ENCODE measurements around the gene CAMKMT.

Gene CAMKMT

DNA sequence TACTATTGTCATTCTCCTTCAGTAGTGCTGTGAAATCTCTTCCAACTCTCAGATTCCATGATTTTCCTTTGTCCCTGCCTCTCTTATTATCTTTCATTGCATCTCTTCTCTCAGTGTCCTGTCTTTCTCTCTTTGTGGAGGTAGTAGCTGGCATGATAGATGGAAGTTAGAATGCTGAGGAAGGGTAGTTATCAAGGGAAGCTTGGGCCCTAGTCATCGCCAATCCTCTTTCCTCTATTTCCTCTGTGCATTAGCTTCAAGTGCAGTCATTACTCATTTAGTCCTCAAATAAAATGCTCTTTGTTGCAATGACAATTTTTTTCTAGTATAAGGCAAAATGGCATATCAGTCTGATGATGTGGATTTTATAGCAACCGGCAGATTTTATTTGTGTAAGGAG, 207.7 kb downstream of the CAMKMT start:
- TF ChIP-seq, protein P1, sequence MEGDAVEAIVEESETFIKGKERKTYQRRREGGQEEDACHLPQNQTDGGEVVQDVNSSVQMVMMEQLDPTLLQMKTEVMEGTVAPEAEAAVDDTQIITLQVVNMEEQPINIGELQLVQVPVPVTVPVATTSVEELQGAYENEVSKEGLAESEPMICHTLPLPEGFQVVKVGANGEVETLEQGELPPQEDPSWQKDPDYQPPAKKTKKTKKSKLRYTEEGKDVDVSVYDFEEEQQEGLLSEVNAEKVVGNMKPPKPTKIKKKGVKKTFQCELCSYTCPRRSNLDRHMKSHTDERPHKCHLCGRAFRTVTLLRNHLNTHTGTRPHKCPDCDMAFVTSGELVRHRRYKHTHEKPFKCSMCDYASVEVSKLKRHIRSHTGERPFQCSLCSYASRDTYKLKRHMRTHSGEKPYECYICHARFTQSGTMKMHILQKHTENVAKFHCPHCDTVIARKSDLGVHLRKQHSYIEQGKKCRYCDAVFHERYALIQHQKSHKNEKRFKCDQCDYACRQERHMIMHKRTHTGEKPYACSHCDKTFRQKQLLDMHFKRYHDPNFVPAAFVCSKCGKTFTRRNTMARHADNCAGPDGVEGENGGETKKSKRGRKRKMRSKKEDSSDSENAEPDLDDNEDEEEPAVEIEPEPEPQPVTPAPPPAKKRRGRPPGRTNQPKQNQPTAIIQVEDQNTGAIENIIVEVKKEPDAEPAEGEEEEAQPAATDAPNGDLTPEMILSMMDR (IDR thresholded peaks at IDR 0.05; ENCODE audit: low read depth, low read length, missing control alignments): no peak
- DNase-seq (ENCODE audit: extremely low read depth, low read depth): no peak
- H3K4me3 ChIP-seq (replicated peaks; ENCODE audit: low read depth, low read length): no peak overlapping the region

DNA sequence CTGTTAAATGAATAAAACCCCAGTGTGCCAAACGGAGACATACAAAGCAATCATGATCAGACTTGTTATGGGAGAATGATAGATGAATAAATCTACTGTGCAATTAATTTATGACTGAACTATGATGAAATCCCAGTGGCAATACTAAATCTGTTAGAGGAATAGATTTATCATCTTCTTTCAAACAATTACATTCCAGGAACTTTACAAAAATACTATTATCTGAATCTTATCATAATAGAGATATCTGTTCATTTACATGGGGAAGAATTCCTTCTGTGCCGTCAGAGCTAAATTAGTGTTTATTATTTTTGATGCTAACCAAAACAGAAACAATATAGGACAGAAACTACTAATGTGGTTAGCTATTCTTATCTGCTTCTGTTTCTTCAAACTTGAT, 208.5 kb downstream of the CAMKMT start:
- TF ChIP-seq, protein P1 (IDR thresholded peaks at IDR 0.05; ENCODE audit: low read depth, low read length, missing control alignments): no peak
- H3K4me3 ChIP-seq (replicated peaks; ENCODE audit: low read depth, low read length): no peak overlapping the region
- no peak for DNase-seq (ENCODE audit: extremely low read depth, low read depth)

DNA sequence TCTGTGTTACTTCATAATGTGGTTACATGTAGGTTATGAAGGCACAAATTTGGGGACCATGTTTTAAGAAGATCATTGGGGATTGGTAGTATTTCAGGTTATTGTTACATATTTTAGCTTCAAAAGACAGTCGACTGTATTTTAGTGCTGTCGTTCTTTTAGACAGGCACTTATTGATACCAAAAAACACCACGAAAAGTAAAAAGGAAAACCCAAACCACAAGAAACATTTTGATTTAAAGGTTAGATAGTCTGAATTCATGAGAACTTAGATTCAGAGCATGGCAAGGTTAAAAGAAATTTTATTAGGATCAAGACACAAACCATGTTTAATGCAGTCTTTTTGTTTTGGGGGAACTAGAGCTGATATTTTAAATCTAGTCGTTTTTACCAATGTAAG, 209.0 kb downstream of the CAMKMT start:
- TF ChIP-seq, protein P1 (IDR thresholded peaks at IDR 0.05; ENCODE audit: low read depth, low read length, missing control alignments): no peak
- DNase-seq (ENCODE audit: extremely low read depth, low read depth): no peak

DNA sequence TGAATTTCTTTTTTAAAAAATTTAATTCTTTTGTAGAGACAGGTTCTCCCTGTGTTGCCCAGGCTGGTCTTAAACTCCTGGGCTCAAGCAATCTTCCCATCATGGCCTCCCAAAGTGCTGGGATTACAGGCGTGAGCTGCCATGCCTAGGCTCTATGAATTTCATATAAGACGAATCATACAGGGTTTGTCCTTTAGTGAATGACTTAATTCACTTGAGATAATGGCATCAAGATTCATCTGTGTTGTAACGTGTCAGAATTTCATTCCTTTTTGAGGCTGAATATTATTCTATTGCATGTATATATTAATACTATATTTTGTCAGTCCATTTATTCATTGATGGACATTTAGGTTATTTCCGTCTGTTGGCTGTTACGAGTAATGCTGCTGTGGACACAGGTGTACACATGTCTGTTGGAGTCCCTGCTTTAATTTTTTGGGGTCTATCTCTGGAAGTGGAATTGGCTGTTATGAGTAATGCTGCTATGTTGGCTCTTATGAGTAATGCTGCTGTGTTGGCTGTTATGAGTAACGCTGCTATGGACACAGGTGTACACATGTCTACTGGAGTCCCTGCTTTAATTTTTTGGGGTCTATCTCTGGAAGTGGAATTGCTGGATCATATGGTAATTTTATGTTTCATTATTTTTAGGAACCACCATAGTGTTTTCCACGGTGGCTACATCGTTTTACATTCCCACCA, 210.6 kb downstream of the CAMKMT start:
- H3K4me3 ChIP-seq (replicated peaks; ENCODE audit: low read depth, low read length): no peak overlapping the region
- TF ChIP-seq, protein P1 (IDR thresholded peaks at IDR 0.05; ENCODE audit: low read depth, low read length, missing control alignments): no peak
- peak; percentile 9 for DNase-seq (ENCODE audit: extremely low read depth, low read depth)

More for the DNA sequence above, 209.0 kb downstream of the CAMKMT start:
- no peak overlapping the region for H3K4me3 ChIP-seq (replicated peaks; ENCODE audit: low read depth, low read length)

DNA sequence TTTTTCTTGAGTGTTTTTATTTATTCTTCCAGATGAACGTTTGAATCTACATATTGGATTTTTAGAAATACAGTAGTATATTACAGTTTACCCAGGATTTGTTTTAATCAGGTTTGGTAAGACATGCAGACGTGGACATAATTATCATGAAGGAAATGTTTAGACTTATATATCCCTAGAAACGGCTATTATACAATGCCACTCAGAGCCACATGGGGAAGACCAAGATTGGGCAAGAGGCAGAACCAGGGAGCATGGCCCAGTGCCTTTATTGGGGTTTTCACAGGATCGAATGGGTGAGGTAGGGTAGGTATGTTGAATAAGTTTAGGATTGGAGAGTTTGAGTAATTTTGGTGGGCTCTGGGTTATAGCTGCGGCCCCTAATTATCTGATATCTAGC, 212.2 kb downstream of the CAMKMT start:
- no peak for DNase-seq (ENCODE audit: extremely low read depth, low read depth)
- TF ChIP-seq, protein P1 (IDR thresholded peaks at IDR 0.05; ENCODE audit: low read depth, low read length, missing control alignments): no peak
- no peak overlapping the region for H3K4me3 ChIP-seq (replicated peaks; ENCODE audit: low read depth, low read length)

- DNase-seq (ENCODE audit: extremely low read depth, low read depth): no peak
- H3K4me3 ChIP-seq (replicated peaks; ENCODE audit: low read depth, low read length): no peak overlapping the region
Observed at GRCh38 chr2:44578471-44579093, 216.8 kb downstream of the CAMKMT start.

More at GRCh38 chr2:44578471-44579093, 216.8 kb downstream of the CAMKMT start:
- TF ChIP-seq, protein P1 (IDR thresholded peaks at IDR 0.05; ENCODE audit: low read depth, low read length, missing control alignments): no peak
